GM21825 (cell line): ENCODE results near the gene MICAL2.

Source experiments
- ATAC-seq: cut with Tn5 transposase; IDR thresholded peaks from one replicate; pipeline ENCODE4 v1.9.1; 2021; ENCODE audit warnings: mild to moderate bottlenecking, moderate library complexity; ENCODE audit not compliant: unreplicated experiment

The MICAL2 gene

DNA sequence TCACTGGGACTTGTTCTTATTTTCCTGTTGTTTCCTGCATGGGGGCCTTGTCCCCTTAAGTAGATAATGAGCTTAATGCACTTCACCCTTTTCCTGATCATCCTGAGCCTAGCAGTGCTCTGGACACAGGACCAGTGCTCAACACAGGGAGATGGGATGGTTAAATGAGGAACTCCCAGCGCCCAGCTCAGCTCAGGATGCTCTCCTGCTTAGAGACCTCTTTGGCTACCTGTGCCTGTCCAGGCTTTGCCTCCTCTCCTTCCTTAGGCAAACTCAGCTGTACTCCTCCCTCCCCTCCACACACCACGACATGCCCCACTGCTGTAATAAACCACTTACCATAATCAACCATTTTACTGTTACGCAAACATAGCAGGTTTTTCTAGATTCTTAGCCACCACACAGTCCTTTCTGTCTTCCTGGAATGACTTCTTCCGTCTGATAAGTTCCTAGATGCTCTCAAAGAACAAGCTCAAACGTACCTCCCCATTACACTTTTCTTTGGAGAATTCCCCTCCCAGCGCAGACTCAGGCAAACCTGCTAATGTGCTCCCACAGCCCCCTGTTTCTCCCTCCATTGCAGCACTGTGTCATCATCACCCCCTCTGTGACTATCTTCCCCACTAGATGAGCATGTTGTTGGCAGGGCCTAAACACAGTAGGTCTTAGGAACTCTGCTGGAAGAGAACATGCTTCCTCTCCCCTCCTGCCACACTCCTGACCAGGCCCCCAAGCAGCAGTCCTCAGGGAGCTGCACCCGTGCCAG is 113.6 kb downstream of the MICAL2 start:
- no peak for ATAC-seq

DNA sequence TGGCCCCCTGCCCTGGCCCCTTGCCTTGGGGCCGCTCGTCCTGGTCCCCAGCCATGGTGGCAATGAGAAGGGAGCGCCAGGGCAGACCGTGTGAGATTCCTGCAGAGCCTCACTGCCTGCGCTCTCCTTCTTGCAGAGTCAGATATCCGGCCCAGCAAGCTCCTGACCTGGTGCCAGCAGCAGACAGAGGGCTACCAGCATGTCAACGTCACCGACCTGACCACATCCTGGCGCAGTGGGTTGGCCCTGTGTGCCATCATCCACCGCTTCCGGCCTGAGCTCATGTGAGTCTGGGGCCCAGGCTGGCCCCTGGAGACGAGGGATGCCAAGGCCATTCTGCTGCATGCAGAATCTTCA is 114.1 kb downstream of the MICAL2 start:
- peak; percentile 99 for ATAC-seq

DNA sequence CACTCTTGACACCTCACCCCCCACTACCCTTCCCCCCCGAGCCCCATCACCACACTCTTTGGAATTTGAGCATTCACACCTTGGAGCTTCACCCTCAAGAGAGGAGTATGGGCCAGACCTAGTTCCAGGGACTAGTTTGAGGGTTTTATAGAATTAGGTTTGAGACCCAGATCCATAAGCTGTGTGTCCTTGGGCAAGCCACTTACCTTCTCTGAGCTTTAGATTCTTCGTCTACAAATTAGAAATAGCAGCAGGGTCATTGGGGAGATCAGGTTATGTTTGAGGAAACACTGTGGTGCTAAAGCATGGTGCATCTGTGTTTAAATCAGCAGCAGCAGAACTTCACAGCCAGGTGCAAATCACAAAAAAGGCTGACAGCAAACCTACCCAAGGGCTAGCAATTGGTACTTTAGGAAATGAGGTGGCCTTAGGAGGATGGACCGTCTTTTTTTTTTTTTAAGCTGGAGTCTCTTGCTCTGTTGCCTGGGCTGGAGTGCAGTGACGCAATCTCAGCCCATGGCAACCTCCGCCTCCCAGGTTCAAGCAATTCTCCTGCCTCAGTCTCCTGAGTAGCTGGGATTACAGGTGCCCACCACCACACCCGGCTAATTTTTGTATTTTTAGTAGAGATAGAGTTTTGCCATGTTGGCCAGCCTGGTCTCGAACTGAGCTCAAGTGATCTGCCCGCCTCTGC is 114.8 kb downstream of the MICAL2 start:
- ATAC-seq: no peak

DNA sequence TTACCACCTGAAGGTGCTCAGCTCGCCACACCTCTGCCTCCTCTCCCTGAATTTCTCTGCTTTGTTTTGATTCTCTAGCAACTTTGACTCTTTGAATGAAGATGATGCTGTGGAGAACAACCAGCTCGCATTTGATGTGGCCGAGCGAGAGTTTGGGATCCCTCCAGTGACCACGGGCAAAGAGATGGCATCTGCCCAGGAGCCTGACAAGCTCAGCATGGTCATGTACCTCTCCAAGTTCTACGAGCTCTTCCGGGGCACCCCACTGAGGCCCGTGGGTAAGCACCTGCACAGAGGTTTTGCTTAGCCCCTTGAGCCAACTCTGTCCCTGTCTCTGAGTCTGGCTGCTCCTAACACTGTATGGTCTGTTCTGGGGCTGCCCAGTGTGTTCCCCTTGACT is 115.7 kb downstream of the MICAL2 start:
- ATAC-seq: no peak

DNA sequence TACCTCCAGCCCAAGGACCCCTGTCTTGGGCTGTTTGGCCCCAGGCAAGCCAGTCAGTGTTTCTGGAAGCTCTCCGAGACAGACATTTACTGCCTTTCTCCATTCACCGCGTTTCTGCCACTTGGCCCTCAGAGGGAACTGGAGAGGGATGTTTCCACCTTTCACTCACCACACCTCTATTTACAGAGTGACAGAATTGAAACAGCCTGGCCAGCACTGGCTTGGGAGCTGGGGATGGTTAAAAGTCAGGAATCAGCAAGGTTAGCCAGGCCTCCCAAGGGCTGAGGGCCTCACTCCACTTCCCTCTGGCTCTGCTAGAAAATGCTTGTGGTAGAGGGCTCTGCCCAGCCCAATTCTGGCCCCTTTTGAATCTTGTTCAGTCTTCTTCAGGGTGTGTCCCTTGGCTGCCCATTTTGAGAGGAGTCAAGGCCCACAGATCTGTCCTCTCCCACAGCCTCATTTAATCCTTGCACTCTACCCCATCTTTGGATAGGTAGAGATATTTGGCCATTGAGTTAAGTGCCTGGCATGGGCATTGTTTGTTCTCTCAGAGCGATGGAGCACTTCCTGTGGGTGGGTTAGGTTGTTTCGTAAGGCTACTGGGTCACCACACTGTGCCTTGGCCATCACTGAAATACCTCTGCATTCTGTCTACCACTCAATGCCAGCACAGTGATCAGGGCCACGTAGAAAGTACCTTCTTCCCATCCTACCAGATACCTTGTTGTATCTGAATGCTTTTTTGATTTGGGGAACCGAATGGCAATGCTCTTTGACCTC is 119.2 kb downstream of the MICAL2 start:
- no peak for ATAC-seq

DNA sequence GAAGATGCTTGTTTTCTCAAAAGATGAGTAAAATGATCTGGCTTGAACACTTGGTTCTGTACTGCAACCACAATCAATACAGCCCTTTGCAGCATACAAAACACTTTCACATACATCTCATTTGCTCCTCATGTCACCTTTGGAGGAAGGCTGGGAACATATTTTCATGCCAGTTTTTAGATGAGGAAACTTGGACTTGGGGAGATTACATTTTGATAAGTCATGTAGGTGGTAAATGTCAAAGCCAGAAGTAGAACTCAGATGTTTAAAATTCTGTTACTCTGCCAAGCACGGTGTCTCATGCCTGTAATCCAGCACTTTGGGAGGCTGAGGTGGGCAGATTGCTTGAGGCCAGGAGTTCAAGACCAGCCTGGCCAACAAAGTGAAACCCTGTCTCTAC is 121.8 kb downstream of the MICAL2 start:
- ATAC-seq: no peak

DNA sequence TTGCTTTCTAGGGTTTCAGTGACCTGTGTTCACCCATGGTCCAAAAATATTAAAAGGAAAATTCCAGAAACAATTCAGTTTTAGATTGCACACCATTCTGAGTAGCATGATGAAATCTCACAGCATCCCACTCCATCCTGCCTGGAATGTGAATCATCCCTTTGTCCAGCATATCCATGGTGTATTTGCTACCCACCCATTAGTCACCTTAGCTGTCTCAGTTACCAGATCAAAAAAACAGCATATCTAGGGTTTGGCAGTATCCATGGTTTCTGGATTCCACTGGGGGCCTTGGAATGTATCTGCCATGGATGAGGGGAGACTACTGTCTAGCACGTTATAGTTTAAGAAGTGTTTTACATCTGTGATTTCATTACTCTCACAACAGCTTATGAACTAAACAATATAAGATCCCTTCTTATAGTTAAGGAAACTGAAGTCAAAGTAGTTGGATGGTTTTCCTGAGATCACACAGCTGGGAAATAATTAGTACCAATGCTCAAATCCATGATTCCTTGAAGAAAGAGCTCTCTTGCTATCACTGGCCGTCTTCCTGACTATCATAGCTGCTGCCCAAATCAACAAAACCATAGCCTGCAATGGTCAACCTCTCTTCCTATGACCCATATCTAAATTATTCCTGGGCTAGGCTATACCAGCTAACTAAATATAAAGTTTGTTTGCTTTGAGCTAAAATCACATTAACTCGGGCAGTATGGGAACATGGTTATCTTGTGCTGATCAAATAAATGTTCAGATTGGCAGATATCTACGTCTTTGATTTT is 122.6 kb downstream of the MICAL2 start:
- ATAC-seq: no peak

DNA sequence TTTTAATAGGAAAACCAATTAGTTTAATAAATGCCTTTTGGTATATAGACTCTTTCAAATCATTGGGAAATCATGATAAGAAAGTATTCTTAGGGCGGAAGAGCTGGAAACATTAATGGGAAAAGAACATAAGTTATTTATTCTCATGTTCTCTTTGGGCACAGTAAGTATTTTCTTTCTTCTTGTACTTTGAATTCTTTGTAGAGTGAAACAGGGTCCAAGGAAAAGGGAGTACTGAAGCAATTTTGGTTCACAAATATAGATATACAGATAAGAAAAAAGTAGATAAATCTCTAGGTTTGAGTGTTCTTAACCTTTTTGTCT is 123.2 kb downstream of the MICAL2 start:
- ATAC-seq: no peak

DNA sequence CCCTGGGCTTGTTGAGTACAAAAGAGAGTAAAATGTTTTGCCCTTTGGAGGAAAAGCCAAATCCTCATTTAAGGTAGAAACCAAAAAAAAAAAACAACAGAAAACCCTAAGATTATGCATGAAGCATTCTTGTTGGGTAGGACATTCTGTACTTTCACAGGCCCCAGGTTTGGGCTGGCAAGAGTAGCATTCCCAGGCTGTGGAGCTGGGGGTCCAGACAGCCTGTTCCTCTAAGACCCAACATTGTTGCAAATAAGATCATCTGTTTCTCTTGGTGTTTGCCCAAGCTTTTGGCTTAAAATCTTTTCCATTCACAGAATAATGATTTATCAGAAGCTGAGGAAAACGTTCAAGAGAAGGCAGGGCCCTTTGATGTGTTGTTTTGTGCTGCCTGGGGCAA is 123.8 kb downstream of the MICAL2 start:
- ATAC-seq: no peak

DNA sequence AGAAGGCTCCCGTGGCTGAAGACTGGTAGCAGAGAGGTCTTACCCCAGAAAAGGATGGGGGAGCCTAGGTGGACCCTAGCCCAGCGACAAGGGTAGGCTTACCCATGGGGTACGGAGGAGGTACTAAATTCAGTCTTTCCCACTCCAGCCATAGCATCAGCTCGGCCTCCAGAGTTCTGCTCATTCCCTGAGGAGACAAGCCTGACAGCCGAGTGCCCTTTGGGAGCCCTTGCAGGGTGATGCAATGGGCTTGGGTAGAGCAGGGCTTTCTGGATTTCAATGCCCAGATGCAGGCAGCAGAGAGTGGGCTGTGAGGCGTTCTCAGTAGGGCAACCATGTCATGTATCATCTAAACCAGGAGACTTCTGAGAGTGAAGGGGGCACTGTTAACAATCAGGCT is 124.7 kb downstream of the MICAL2 start:
- no peak for ATAC-seq

DNA sequence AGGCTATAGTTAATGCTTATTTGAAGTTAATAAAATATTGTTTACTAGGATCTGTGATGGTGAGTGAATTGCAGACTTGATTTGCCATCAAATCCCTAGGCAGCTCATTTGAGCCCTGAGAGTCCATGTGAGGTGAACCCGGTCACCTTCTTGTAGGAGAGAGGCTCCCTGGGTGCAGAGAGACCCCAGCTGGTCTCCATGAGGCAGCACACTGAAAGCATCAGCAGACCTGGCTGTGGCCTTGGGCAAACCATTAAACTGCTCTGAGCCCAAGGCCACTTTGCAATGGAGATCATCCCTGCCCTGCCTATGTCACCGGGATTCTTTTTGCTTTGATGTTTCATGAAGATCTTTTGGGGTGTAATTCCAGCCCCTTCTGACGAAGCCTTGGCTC is 125.2 kb downstream of the MICAL2 start:
- peak; percentile 11 for ATAC-seq

DNA sequence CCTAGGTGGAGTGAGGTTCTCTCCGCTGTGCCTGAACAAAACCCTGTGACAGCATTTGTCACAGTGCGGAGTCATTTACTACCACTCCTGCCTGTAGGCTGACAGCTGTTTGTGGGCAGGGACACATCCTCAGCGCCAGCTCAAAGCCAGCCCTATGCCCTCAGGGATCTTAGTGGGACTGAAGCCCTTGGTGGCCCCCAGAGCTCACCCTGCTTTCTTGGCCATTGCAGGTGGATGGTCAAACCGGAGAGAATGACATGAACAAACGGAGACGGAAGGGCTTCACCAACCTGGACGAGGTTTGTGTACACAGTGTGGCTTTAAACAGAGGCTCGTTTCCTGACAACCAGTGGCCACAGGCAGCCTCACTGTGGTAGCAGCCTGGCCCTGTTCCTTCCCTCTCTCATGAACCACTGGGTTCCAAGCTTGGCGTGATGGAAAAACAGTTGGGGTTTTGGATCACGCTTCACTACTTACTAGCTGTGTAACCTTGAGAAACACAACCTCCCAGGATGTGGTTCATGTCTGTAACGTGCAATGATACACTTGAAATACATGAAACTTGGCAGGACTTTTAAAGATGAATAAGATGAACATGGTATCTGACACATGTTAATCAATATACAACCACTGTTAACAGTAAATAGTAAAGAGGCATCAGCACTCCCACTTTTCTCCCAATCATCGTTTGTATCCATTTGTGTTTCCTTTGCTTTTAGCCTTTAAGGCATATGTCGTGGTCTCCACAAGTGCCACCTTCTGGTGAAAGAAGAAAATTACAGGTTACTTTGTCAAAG is 125.8 kb downstream of the MICAL2 start:
- peak; percentile 73 for ATAC-seq

DNA sequence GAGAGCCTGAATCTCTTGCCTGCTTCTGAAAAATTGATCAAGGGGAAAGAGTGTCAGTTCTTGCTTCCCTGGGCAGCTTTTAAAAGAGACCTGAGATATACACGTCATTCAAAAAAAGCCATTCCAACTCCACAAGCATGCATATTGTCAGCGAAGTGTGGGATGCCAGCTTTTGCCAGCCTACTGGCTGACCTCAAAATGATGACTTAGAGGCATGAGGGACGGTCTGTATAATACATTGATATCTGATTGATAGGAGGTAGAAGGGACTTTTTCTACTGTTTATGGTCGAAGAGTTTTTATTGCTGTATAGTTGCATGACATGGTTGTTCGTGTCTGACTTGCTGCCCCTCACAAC is 126.3 kb downstream of the MICAL2 start:
- ATAC-seq: no peak

DNA sequence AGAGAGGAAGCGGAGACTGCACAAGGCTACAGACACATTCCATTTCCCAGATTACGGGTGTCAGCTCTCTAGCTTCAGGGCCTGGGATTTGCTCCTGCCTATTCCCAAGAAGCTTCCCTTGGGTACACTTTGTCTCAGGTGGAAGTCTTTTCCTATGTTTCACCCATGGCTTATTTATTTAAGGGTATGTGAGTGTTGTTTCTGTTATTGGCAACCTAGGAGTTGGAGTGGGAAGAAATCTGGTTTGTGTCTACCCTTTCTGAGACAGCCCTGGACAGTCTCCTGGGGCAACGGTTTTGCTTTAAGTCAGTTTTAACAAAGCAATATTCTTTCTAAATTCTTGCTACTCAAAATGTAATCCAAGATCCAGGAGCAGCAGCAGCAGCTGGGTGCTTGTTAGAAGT is 127.0 kb downstream of the MICAL2 start:
- ATAC-seq: no peak

DNA sequence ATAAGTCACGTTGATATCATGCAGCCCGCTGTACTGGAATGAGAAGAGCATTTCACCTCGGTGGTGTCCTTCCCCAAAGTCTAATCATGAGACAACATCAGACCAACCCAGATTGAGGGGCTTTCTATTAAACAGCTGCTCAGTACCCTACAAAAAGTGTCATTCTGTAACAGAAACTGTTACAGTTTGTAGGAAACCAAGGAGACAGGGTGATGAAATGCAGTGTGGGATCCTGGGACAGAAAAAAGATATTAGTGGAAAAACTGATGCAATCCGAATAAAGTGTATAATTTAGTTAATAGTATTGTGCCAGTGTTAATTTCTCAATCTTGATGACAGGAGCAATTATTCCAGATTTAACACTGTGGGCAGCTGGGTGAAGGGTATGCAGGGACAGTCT is 128.0 kb downstream of the MICAL2 start:
- no peak for ATAC-seq

DNA sequence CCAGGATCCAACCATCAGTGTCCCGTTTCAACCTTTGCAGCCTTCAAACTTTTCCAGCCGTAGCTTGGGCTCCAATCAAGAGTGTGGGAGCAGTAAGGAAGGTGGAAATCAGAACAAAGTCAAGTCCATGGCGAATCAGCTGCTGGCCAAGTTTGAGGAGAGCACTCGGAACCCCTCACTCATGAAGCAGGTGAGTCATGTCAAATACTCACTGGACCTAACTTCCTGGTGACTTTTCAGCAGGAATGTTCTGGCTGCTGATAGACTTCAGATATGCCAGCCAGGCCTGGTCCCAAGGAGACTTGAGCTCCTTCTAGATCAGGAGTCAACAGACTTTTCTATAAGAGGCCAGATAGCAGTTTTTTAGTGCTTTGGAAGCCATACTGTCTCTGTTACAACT is 129.0 kb downstream of the MICAL2 start:
- no peak for ATAC-seq

DNA sequence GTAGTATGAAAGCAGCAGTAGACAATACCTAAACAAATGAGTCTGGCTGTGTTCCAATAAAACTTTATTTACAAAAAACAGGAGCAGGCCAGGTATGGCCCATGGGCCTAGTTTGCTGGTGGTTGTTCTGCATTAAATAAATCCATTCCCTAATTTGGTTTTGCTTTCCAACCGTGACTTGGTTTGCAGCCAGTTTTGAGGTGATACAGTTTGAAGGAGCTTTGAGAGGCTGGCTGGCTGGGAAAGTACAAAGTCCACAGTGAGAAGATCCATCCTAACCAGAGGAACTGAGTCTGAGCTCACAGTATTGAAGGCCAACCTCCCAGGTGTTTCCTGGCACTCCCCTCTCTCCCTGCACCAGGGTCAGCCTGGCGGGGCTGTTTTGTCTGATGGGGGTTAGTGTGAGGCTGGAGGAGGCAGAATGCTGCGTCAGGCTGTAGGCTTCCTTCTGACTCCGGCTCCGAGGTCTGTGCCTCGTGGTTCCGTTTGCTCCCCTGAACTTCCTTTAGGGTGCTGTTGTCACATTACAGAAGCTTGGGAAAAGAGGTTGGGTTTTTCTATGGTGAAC is 129.5 kb downstream of the MICAL2 start:
- ATAC-seq: no peak

DNA sequence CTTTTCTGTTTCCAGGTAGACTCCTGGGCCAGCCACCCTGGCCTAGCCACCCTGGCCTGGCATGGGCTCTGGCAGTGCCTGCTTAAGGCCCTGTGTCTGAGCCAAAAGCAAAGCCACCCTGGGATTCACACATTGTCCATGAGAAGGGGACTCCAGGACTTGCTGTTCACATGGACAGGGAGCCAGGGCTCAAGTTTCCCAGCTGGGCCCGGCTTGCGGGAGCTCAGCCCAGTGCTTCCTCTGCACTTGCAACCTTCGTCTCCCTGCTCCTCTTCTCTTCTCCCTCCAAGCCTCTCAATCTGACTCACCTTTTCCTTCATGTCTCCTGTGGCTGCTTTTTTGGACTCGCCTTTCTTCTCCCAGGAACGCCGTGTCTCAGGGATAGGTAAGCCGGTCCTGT is 130.3 kb downstream of the MICAL2 start:
- no peak for ATAC-seq

DNA sequence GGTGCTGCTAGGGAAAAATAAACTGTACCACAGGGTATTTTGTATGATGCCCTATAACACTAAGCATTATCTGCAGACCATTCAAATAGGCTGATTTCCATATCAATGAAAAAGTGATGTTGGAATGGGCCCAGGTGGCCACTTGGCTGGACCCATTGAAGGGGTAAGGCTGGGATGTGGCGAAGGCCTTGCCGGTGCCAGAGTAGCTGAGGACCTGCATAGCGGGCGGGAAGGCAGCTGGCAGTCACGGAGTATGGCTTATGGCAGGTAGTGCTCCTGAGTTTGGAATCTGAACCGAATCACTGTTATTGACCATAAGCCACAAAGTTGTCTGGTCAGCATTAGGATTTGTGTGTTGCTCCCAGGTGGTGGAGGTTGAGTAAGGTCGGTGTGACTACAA is 131.0 kb downstream of the MICAL2 start:
- no peak for ATAC-seq

DNA sequence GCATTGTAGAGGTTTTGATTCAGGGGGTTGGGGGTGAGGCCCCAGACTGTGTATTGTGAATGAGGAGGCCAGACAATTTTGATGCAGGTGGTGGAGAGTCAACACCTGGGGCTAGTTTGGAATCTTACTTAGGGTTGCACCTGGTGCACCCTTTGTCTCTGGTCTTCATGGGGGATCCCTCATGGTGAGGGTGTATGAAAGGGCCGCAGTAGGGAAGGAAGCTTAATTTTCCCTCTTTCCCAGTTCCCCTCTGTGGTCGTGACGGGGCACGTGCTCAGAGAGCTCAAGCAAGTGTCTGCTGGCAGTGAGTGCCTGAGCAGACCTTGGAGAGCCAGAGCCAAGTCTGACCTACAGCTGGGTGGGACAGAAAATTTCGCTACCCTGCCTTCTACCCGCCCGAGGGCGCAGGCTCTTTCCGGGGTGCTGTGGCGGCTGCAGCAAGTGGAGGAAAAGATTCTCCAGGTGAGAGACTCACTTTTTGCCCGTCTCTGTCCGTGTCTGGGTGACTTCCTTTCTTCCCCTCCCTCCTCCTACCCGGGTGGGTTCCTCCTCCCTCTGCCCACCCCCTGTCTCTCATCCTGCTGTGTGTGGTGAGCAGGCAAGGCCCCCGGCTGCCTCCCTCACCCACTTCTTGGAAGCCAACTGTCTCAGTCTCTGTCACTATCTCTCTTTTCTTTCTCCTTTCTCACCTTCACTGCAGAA is 131.7 kb downstream of the MICAL2 start:
- no peak for ATAC-seq
